Amniotic epithelial cell (primary cell): Measurements from ENCODE around the gene SPARC.
"Not testable (repeated sequence)": the region's sequence is repeated elsewhere in the genome, so short reads cannot be mapped to it uniquely, and the experiment has no call there.

Experiments
- DNase-seq: peaks from one replicate; pipeline ENCODE4 v3.0.0-alpha.2; 2010; ENCODE audit warnings: low read depth

Gene SPARC

GRCh38 chr5:151700296-151700695 lies 13.6 kb upstream of the SPARC start:
- no peak for DNase-seq

- peak; percentile 100 for DNase-seq
Measured at GRCh38 chr5:151699071-151699901, 12.6 kb upstream of the SPARC start.

- DNase-seq = not testable (repeated sequence)
Measured at GRCh38 chr5:151698081-151698480, 11.4 kb upstream of the SPARC start.

- peak; percentile 12 for DNase-seq
Measured at GRCh38 chr5:151697452-151697851, 10.7 kb upstream of the SPARC start.

- peak; percentile 99 for DNase-seq
Measured at GRCh38 chr5:151696470-151697061, 9.9 kb upstream of the SPARC start.

DNA sequence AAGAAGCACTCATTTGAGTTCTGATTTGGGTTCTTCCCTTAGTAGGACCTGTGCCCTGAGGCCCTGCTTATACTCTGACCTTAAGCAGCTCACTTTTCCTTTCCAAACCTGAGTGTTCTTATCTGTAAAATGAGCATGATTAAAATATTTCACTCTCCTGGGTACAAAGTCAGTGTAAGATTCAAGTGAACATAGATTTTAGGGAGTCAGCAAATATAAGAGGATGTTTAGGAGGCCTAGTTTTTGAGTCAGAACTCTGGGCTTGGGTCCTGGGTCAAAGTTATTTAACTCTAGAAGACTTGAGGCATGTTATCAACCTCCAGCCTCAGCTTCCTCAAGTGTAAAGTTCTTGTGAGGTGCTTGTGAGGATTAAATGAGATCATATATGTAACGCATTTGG lies 8.7 kb upstream of the SPARC start:
- DNase-seq = peak; percentile 16

GRCh38 chr5:151694035-151694485 lies 7.3 kb upstream of the SPARC start:
- DNase-seq = peak; percentile 45

DNA sequence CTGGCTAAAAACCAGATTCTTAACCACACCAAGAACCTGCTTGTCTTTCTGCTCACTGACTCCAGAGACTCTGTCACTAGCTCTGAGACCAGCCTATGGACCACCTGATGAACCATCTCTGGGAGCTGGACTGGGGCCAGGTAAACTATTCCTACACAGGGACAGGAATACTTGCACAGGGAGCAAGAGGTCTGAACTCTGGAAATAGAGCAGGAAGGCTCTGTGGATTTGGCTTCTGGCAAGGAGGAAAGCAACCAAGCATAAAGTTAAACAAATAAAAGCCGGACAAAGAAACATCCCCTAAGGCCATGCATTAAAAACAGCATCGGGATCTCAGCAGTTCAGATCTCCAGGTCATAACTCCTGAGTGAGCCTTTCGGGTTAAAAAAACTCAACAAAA lies 5.6 kb upstream of the SPARC start:
- no peak for DNase-seq

GRCh38 chr5:151691706-151692105 lies 5.0 kb upstream of the SPARC start:
- DNase-seq = peak; percentile 30

DNA sequence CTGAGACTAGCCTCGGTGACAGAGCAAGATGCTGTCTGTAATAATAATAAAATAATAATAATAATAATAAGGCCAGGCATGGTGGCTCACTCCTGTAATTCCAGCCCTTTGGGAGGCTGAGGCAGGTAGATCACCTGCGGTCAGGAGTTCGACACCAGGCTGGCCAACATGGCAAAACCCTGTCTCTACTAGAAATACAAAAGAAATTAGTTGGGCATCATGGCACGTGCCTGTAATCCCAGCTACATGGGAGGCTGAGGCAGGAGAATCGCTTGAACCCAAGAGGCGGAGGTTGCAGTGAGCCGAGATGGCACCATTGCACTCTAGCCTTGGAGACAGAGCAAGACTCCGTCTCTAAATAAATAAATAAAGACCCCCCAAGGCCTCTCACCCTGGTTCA lies 2.9 kb upstream of the SPARC start:
- not testable (repeated sequence) for DNase-seq

DNA sequence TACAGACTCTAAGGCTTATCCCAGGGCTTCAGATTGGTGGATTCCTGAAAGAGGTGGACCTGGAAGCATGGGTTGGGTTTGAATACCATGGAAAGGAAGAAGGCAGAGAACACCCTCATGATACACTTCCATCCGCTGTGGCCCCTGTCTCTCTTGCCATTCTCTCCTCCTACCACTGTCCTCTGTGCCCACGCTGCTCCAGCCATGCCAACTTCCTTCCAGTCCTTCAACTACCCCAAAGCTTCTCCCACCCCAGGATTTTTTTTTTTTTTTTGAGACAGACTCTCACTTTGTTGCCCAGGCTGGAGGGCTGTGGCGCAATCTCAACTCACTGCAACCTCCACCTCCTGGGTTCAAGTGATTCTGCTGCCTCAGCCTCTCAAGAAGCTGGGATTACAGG lies 1.7 kb upstream of the SPARC start:
- DNase-seq = no peak

- DNase-seq = peak; percentile 43
Measured at GRCh38 chr5:151685749-151686673, 704 bp downstream of the SPARC start.

DNA sequence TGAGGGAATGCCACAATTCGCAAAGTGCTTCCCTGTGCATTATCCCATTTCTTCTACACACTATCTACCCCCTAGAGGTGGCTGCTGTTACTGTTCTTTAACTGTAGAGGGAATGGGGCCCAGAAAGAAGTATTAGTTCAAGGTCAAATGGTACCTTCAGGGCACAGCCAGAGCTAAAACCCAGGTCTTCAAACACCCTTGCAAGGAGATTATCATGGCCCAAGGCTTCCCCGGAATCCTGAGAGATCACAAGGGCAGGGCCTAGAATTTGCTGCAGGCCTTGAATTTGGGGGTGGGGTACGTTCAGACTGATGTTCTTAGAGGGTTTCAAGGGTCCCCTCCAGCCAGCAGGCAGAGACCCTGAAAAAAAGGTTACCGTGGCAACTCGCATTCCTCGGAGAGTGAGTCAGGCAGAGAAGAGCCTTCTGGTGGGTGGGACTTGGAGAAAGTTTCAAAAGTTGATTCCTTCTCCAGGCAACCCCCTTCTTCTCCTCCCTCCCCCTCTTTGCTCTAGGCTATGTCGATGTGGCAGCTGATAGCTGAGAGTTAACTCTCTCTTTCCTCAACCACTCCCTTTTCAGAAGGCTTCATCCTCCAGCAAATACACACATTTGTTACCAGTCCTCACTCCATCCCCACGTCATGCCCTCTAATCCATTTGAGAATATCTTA lies 1.9 kb downstream of the SPARC start:
- peak; percentile 98 for DNase-seq

- peak; percentile 73 for DNase-seq
Measured at GRCh38 chr5:151683986-151684588, 2.6 kb downstream of the SPARC start.

DNA sequence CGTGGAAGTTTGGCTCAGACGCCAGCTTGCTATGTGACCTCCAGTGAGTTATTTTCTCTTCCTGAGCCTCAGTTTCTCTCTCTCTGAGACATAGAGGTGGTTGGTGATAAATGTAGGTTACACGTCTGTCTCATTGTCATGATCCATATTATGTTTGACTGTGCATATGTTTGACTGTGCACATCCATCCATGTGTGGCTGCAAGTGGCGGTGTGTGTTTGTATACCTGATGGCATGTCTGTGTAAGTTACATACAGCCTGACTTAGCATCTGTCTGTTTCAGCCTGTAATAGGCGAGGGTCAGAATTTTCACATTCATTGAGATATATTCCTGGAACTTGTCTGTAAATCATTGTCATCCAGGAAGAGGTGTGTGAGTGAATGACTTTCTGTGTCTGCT lies 3.3 kb downstream of the SPARC start:
- DNase-seq = no peak

GRCh38 chr5:151682751-151683331 lies 3.9 kb downstream of the SPARC start:
- DNase-seq = peak; percentile 54

DNA sequence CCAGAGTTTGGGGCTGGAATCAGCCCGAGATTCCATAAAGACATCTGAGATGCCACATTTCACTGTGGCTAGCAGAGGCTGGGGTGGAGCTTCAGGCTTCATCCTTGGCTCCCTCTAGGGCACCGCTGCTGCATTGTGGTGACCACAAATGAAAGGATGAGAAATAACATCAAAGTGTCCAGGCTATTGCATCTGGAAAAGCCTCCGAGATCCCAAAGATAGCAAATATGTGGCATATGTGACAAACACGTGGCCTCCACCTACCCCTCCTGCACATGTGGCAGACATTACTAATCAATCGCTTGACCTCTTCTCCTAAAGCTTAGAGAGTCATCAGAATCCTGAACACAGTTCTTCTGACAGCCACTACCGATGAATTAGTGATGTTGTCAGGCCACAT lies 4.5 kb downstream of the SPARC start:
- DNase-seq = peak; percentile 42

DNA sequence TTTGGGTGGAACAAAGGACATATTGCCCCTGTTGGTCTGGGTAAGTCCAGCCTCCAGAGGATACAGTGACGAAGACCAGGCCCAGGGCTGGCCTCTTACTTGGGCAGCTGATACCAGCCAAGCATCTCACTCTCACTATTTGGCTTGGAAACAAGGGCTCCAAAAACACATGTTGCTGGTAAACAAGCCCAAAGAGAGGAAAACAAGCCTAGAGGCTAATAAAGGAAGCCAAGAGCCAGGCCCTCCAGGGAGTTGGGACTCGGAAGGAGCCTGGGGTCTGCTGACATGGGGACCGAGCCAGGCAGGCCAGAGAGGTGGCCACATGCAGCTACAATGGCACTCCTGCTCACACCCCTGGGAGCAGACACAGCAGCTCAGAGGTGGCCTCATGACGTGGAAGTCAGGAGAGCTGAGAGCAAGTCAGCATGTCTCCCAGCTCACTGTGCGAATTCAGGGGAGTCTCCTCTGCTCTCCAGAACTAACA lies 5.7 kb downstream of the SPARC start:
- DNase-seq = peak; percentile 53

DNA sequence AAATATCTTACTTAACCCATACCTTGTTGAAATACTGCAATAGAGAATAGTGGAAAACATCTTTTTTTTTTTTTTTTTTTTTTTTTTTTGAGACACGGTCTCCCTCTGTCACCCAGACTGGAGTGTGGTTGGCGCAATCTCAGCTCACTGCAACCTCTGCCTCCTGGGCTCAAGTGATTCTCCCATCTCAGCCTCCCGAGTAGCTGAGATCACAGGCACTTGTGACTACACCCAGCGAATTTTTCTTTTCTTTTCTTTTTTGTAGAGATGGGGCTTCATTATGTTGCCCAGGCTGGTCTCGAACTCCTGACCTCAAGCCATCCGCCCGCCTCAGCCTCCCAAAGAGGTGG lies 6.6 kb downstream of the SPARC start:
- not testable (repeated sequence) for DNase-seq

DNA sequence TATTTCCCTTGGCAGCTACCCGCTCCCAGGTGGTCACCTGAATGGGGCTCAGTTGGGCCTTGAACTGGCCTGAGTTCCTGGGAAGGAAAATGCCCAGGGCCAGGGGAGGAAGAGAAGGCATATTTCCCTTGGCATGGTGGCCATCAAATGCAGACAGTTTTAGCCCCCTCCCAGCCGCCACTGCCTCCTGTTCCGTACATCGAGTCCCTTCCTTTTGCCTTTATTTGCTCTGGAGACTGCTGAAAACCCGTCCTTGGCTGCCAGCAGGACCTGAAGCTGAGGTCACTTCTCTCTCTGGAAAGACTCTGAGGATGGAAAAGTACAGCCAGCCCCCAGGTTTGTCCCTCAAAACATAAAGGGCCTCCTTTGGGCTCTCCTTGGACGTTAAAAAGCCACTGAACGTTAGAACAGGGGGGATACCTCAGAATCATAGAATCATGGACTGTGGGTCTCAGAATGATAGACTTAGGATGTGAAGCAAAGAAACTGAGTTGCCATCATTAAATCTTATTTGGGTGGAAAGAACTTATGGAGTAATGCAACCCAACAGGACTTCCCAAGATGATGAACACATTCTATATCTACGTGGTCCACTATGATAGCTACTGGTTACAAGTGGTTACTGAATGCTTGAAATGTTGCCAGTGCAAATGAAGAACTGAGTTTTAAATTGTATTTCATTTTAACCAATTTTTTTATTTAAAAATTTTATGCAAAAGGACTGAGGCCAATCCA lies 7.1 kb downstream of the SPARC start:
- no peak for DNase-seq
